ENCODE data around the gene TNK2. TPM values are rescaled to one million over a fixed set of nuclear protein-coding genes. Genes with fewer than 3 reads are reported as not detected.

Gene TNK2
- total RNA-seq, 1 donor from 2014 or later = 132 TPM

GRCh38 chr3:195897853-195898415 is 10.4 kb downstream of the TNK2 start:
- POLR2A ChIA-PET = interaction anchor here (6.3 kb wide), 1 partner anchor 9 kb away, joined by 217 read pairs; the partner anchor contains the start of gene TNK2
- TF ChIP-seq CTCF (IDR thresholded peaks at IDR 0.05) = no peak
- Mint-ChIP-seq H3K27ac (peak overlapping the region; percentile 67), H3K27me3 (no peaks in the 10 kb centered on the region), H3K9me3 (no peaks in the 10 kb centered on the region), H3K4me3 (peak overlapping the region; percentile 29), H3K4me1 (peaks cover 84% of the 10 kb centered on the region), H3K36me3 (ENCODE audit: low read depth) (no peaks in the 10 kb centered on the region)
- ATAC-seq (ENCODE audit: low read depth) (no peak), DNase-seq (no peak)
- CTCF ChIA-PET = interaction anchor here (1.4 to 4.9 kb wide), 2 partner anchors 16 to 18 kb away, joined by 3 to 103 read pairs; no protein-coding TSS in a partner anchor
- intact Hi-C loops (cut with micrococcal nuclease) = loop anchor here (5.0 kb wide), 1 partner anchor 94 kb away; no protein-coding TSS in a partner anchor

GRCh38 chr3:195897081-195897852 is 11.1 kb downstream of the TNK2 start:
- Mint-ChIP-seq H3K27me3 (no peaks in the 10 kb centered on the region), H3K27ac (peak overlapping the region; percentile 92), H3K36me3 (ENCODE audit: low read depth) (no peaks in the 10 kb centered on the region), H3K4me1 (peaks cover 80% of the 10 kb centered on the region), H3K4me3 (peak overlapping the region; percentile 24), H3K9me3 (no peaks in the 10 kb centered on the region)
- ATAC-seq (ENCODE audit: low read depth) (no peak), DNase-seq (no peak)
- POLR2A ChIA-PET = interaction anchor here (1.2 to 6.3 kb wide), 4 partner anchors 10 to 354 kb away, joined by 3 to 217 read pairs (median 20); partner anchors contain the start of genes PPP1R2 and TNK2
- intact Hi-C loops (cut with micrococcal nuclease) = loop anchor here (5.0 kb wide), 1 partner anchor 95 kb away; no protein-coding TSS in a partner anchor
- CTCF ChIA-PET = interaction anchor here (4.9 to 5.2 kb wide), 2 partner anchors 11 to 17 kb away, joined by 87 to 103 read pairs; partner anchors contain the start of gene TNK2
- TF ChIP-seq CTCF (IDR thresholded peaks at IDR 0.05) = no peak

- ATAC-seq (ENCODE audit: low read depth) = peak; percentile 1
Measured at GRCh38 chr3:195896361-195897080, 11.8 kb downstream of the TNK2 start.

GRCh38 chr3:195895861-195896360 is 12.4 kb downstream of the TNK2 start:
- ChIA-PET POLR2A (interaction anchor here (0.6 to 6.3 kb wide), 8 partner anchors 8 to 353 kb away, joined by 3 to 217 read pairs (median 6); partner anchors contain the start of genes PPP1R2 and TNK2), CTCF (interaction anchor here (2.1 to 5.7 kb wide), 6 partner anchors 9 to 44 kb away, joined by 6 to 103 read pairs (median 44); partner anchors contain the start of gene TNK2)
- Mint-ChIP-seq H3K9me3 (no peaks in the 10 kb centered on the region), H3K27me3 (no peaks in the 10 kb centered on the region), H3K4me1 (peaks cover 66% of the 10 kb centered on the region), H3K4me3 (peak overlapping the region; percentile 88), H3K27ac (peak overlapping the region; percentile 92), H3K36me3 (ENCODE audit: low read depth) (no peaks in the 10 kb centered on the region)
- DNase-seq = peak; percentile 82
- peak; percentile 71 for ATAC-seq (ENCODE audit: low read depth)
- intact Hi-C loops (cut with micrococcal nuclease) = loop anchor here (1.0 to 5.0 kb wide), 4 partner anchors 11 to 96 kb away; no protein-coding TSS in a partner anchor
- TF ChIP-seq CTCF (IDR thresholded peaks at IDR 0.05) = no peak

More at GRCh38 chr3:195896361-195897080, 11.8 kb downstream of the TNK2 start:
- ChIA-PET POLR2A (interaction anchor here (1.2 to 6.3 kb wide), 5 partner anchors 11 to 353 kb away, joined by 3 to 217 read pairs (median 5); partner anchors contain the start of genes PPP1R2 and TNK2), CTCF (interaction anchor here (3.1 to 5.7 kb wide), 4 partner anchors 12 to 37 kb away, joined by 20 to 103 read pairs (median 77); partner anchors contain the start of gene TNK2)
- Mint-ChIP-seq H3K27ac (peak overlapping the region; percentile 92), H3K4me1 (peaks cover 72% of the 10 kb centered on the region), H3K4me3 (peak overlapping the region; percentile 88), H3K9me3 (no peaks in the 10 kb centered on the region), H3K36me3 (ENCODE audit: low read depth) (no peaks in the 10 kb centered on the region), H3K27me3 (no peaks in the 10 kb centered on the region)
- no peak for DNase-seq
- no peak for TF ChIP-seq CTCF (IDR thresholded peaks at IDR 0.05)
- intact Hi-C loops (cut with micrococcal nuclease) = loop anchor here (5.0 kb wide), 1 partner anchor 96 kb away; no protein-coding TSS in a partner anchor
